Panc1 (cell line): ENCODE measurements around the gene PRKAG2. TPM values are rescaled to one million over a fixed set of nuclear protein-coding genes. Genes with fewer than 3 reads are reported as not detected.

Experiments used
- ATAC-seq: fragments of 200-7000 bp; cut with Tn5 transposase; 2 replicates; pipeline ENCODE4 v1.9.1; 2020; ENCODE audit warnings: mild to moderate bottlenecking, moderate library complexity
- BruUV-seq: library from RNA; stranded (reverse); fragments of 400-500 nt; replicated peaks from 2 replicates; lab custom pipeline; 2021; lab: Mats Ljungman, UMichigan
- CTCF ChIA-PET: fragments of 300-600 bp; sonication (Branson Sonifier 250); formaldehyde crosslinking; loops from one replicate; lab custom pipeline; 2022; ENCODE audit warnings: antibody characterized with exemption; lab: Charles Lee
- POLR2A ChIA-PET: fragments of 300-600 bp; sonication (Branson Sonifier 250); formaldehyde crosslinking; loops from one replicate; lab custom pipeline; 2022; ENCODE audit warnings: antibody characterized with exemption; lab: Charles Lee
- DNase-seq: peaks from one replicate; pipeline ENCODE4 v3.0.0-alpha.2; 2010; ENCODE audit warnings: low read depth, low spot score
- H3K27ac ChIP-seq: 2 replicates; pipeline ENCODE4 v1.5.1; 2011; ENCODE audit warnings: mild to moderate bottlenecking, low read length, inconsistent platforms
- H3K27me3 ChIP-seq: fragments of 200-500 bp; sonication (Bioruptor generic); 2 replicates; pipeline ENCODE4 v1.6.0; 2014; ENCODE audit warnings: low read length, inconsistent platforms; ENCODE audit not compliant: control insufficient read depth, insufficient read depth
- H3K36me3 ChIP-seq: fragments of 200-500 bp; sonication (Bioruptor generic); 2 replicates; pipeline ENCODE4 v1.5.1; 2014; ENCODE audit warnings: inconsistent platforms, mild to moderate bottlenecking, low read length, moderate library complexity; ENCODE audit not compliant: control insufficient read depth, insufficient read depth
- H3K4me1 ChIP-seq: 2 replicates; pipeline ENCODE4 v1.5.1; 2011; ENCODE audit warnings: inconsistent platforms, mild to moderate bottlenecking, low read length, moderate library complexity; ENCODE audit not compliant: control insufficient read depth, insufficient read depth
- H3K4me3 ChIP-seq, 2 experiments: 2 replicates each; pipeline ENCODE4 v1.5.1; 2011 to 2012; ENCODE audit warnings: low read depth in 2 of 2, low read length in 2 of 2, mild to moderate bottlenecking in 2 of 2, inconsistent platforms in 1 of 2, moderate library complexity in 1 of 2
- H3K9me3 ChIP-seq: fragments of 200-500 bp; sonication (Bioruptor generic); 2 replicates; pipeline ENCODE4 v1.5.1; 2014; ENCODE audit warnings: low read depth, mild to moderate bottlenecking, inconsistent platforms, low read length, moderate library complexity; ENCODE audit not compliant: control insufficient read depth, insufficient read depth
- CTCF ChIP-seq: fragments of 450-650 bp; IDR thresholded peaks from 2 replicates; pipeline ENCODE4 v1.5.1; 2017; ENCODE audit warnings: mild to moderate bottlenecking
- POLR2AphosphoS5 ChIP-seq: IDR thresholded peaks from 2 replicates; pipeline ENCODE4 v1.6.1; 2012; ENCODE audit warnings: mild to moderate bottlenecking, low read depth, low read length, moderate library complexity
- REST ChIP-seq, 2 experiments: IDR thresholded peaks; 2 replicates each; pipeline ENCODE4 v1.6.1; 2011 to 2012; ENCODE audit warnings: low read depth in 2 of 2, control low read depth in 1 of 2, low read length in 1 of 2, mild to moderate bottlenecking in 1 of 2, moderate library complexity in 1 of 2; ENCODE audit not compliant: insufficient read depth in 1 of 2
- SIN3A ChIP-seq: IDR thresholded peaks from 2 replicates; pipeline ENCODE4 v1.6.1; 2012; ENCODE audit warnings: low read depth, mild to moderate bottlenecking, low read length, moderate library complexity, borderline replicate concordance; ENCODE audit not compliant: insufficient read depth
- TCF7L2 ChIP-seq: IDR thresholded peaks from 2 replicates; pipeline ENCODE4 v1.6.1; 2011; ENCODE audit warnings: mild to moderate bottlenecking, low read depth, low read length, inconsistent platforms
- in situ Hi-C: cut with HindIII; loops from 2 replicates; pipeline ENCODE4 v1.10.0; 2016; ENCODE audit warnings: low sequenced_read_pairs, low pct_unique_long_range_greater_than_20kb
- intact Hi-C: fragments of 100-400 bp; cut with micrococcal nuclease; formaldehyde crosslinking; loops from one replicate; pipeline ENCODE4 v1.10.0; 2022; ENCODE audit not compliant: unreplicated experiment
- total RNA-seq: library from RNA; stranded (reverse); gene quantifications from one replicate; pipeline ENCODE4 v1.2.1, GENCODE V29; 2021; ENCODE audit not compliant: unreplicated experiment

PRKAG2 gene
- total RNA-seq, 1 experiment from 2014 or later: 71.6 TPM

GRCh38 chr7:151856098-151856497 is 20.8 kb downstream of the PRKAG2 start:
- DNase-seq (no peak), ATAC-seq (no peak)
- no peak overlapping the region for H3K4me3 ChIP-seq
- peaks cover 13% of the 10 kb centered on the region for H3K4me1 ChIP-seq
- H3K9me3 ChIP-seq: no peaks in the 10 kb centered on the region
- intact Hi-C loops (no loop called here), in situ Hi-C loops (no loop called here)
- no TSS peak for BruUV-seq
- no peak overlapping the region for H3K27ac ChIP-seq
- H3K27me3 ChIP-seq: no peaks in the 10 kb centered on the region
- ChIA-PET CTCF (no interaction called here), POLR2A (no interaction called here)
- no peak for TF ChIP-seq POLR2AphosphoS5
- no peak for TF ChIP-seq REST (IDR thresholded peaks at IDR 0.05; ENCODE audit: insufficient read depth in 1 of 2, low read depth in 2 of 2, low read length in 1 of 2)
- TF ChIP-seq TCF7L2: no peak
- no peak for TF ChIP-seq SIN3A
- no peak for TF ChIP-seq CTCF
- no peaks in the 10 kb centered on the region for H3K36me3 ChIP-seq

GRCh38 chr7:151854720-151855071 is 22.2 kb downstream of the PRKAG2 start:
- BruUV-seq: no TSS peak
- Histone ChIP-seq H3K27me3 (no peaks in the 10 kb centered on the region), H3K4me3 (no peak overlapping the region), H3K9me3 (no peaks in the 10 kb centered on the region), H3K4me1 (peaks cover 15% of the 10 kb centered on the region), H3K36me3 (no peaks in the 10 kb centered on the region), H3K27ac (no peak overlapping the region)
- no peak for TF ChIP-seq CTCF
- TF ChIP-seq POLR2AphosphoS5: no peak
- no peak for TF ChIP-seq REST (IDR thresholded peaks at IDR 0.05; ENCODE audit: insufficient read depth in 1 of 2, low read depth in 2 of 2, low read length in 1 of 2)
- no peak for TF ChIP-seq SIN3A
- no peak for TF ChIP-seq TCF7L2
- POLR2A ChIA-PET: interaction anchor here (0.5 kb wide), 1 partner anchor 28 kb away, joined by 3 read pairs; no protein-coding TSS in a partner anchor
- CTCF ChIA-PET: no interaction called here
- DNase-seq (no peak), ATAC-seq (peak; percentile 62)
- intact Hi-C loops (no loop called here), in situ Hi-C loops (no loop called here)
